H1 (cell line): ENCODE measurements around the gene BRIP1. TPM values are rescaled to one million over a fixed set of nuclear protein-coding genes. Genes with fewer than 3 reads are reported as not detected.

Source experiments
- EZH2 ChIP-seq: fragments of 200-600 bp; sonication (generic); IDR thresholded peaks from 2 replicates; pipeline ENCODE4 v1.7.1; 2012; ENCODE audit warnings: low read depth, mild to moderate bottlenecking, moderate library complexity, low read length, inconsistent platforms; ENCODE audit not compliant: severe bottlenecking
- HDAC6 ChIP-seq: IDR thresholded peaks from one replicate; pipeline ENCODE4 v1.7.1; 2012; ENCODE audit warnings: low read depth, mild to moderate bottlenecking, inconsistent platforms, low read length, moderate library complexity
- JUN ChIP-seq: IDR thresholded peaks from 2 replicates; pipeline ENCODE4 v1.6.1; 2011; ENCODE audit warnings: low read depth, mild to moderate bottlenecking, improper control_type of control experiment, low read length
- KDM1A ChIP-seq: fragments of 200-600, 300-600 bp; sonication (generic); IDR thresholded peaks from 2 replicates; pipeline ENCODE4 v1.7.1; 2016; ENCODE audit warnings: mild to moderate bottlenecking, low read length, borderline replicate concordance
- SP1 ChIP-seq: IDR thresholded peaks from 2 replicates; pipeline ENCODE4 v1.6.1; 2011; ENCODE audit warnings: low read depth, low read length
- SP2 ChIP-seq: IDR thresholded peaks from 2 replicates; pipeline ENCODE4 v1.6.1; 2012; ENCODE audit warnings: mild to moderate bottlenecking, low read length, inconsistent platforms
- polyA plus RNA-seq, 7 experiments: library from polyadenylated mRNA; depleted of rRNA in 3 of 7; stranded (reverse) in 5 of 7; unstranded in 2 of 7; fragments of >200 nt in 5 of 7; fragments of 200-250 nt in 2 of 7; gene quantifications; 1 replicate in 5 of 7; 2 replicates in 1 of 7; 4 replicates in 1 of 7; pipeline versions ENCODE4 v1.2.1 to v1.2.3, GENCODE V29; 2011 to 2013; ENCODE audit warnings: missing spikeins in 2 of 7, mixed read lengths in 2 of 7
- total RNA-seq: library from RNA; stranded (reverse); fragmentation: NEBNext Ultra II Directional; extraction: Animal tissue kit (Norgen Biotek cat#: 25700); gene quantifications from 2 replicates; pipeline ENCODE4 v1.2.1, GENCODE V29; 2021
- TF ChIP-seq, protein P1 (sequence below): fragments of 300-600 bp; sonication (generic); IDR thresholded peaks from 2 replicates; pipeline ENCODE4 v1.7.1; 2012; ENCODE audit warnings: low read length, moderate library complexity, mild to moderate bottlenecking, inconsistent platforms; ENCODE audit not compliant: insufficient replicate concordance
- TF ChIP-seq, protein P2 (sequence below), 3 experiments: IDR thresholded peaks; 1 replicate in 2 of 3; 2 replicates in 1 of 3; pipeline versions ENCODE4 v1.5.1 to v1.6.1; 2011; ENCODE audit warnings: low read length in 3 of 3, mild to moderate bottlenecking in 3 of 3, inconsistent platforms in 2 of 3, low read depth in 1 of 3, moderate library complexity in 1 of 3; ENCODE audit not compliant: insufficient read depth in 1 of 3; ENCODE audit errors: control extremely low read depth in 1 of 3

Gene BRIP1
- total and polyA plus RNA-seq, 2 of the 8 experiments (the other 6 are each of a cell fraction or from before 2014, with no cell fraction given): 5.8 to 19.2 TPM

DNA sequence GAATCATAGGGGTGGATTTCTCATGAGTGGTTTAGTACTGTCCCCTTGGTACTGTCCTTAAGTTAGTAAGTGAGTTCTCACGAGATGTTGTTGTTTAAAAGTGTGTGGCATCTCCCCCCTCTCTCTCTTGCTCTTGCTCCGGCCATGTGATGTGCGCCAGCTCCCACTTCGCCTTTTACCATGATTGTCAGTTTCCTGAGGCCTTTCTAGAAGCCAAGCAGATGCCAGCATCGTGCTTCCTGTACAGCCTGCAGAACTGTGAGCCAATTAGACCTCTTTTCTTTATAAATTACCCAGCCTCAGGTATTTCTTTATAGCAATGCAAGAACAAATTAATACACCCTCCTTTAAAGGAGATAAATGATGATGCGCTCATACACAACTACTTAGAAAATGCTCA, 222.2 kb downstream of the BRIP1 start (continued):
- TF ChIP-seq, protein P1, sequence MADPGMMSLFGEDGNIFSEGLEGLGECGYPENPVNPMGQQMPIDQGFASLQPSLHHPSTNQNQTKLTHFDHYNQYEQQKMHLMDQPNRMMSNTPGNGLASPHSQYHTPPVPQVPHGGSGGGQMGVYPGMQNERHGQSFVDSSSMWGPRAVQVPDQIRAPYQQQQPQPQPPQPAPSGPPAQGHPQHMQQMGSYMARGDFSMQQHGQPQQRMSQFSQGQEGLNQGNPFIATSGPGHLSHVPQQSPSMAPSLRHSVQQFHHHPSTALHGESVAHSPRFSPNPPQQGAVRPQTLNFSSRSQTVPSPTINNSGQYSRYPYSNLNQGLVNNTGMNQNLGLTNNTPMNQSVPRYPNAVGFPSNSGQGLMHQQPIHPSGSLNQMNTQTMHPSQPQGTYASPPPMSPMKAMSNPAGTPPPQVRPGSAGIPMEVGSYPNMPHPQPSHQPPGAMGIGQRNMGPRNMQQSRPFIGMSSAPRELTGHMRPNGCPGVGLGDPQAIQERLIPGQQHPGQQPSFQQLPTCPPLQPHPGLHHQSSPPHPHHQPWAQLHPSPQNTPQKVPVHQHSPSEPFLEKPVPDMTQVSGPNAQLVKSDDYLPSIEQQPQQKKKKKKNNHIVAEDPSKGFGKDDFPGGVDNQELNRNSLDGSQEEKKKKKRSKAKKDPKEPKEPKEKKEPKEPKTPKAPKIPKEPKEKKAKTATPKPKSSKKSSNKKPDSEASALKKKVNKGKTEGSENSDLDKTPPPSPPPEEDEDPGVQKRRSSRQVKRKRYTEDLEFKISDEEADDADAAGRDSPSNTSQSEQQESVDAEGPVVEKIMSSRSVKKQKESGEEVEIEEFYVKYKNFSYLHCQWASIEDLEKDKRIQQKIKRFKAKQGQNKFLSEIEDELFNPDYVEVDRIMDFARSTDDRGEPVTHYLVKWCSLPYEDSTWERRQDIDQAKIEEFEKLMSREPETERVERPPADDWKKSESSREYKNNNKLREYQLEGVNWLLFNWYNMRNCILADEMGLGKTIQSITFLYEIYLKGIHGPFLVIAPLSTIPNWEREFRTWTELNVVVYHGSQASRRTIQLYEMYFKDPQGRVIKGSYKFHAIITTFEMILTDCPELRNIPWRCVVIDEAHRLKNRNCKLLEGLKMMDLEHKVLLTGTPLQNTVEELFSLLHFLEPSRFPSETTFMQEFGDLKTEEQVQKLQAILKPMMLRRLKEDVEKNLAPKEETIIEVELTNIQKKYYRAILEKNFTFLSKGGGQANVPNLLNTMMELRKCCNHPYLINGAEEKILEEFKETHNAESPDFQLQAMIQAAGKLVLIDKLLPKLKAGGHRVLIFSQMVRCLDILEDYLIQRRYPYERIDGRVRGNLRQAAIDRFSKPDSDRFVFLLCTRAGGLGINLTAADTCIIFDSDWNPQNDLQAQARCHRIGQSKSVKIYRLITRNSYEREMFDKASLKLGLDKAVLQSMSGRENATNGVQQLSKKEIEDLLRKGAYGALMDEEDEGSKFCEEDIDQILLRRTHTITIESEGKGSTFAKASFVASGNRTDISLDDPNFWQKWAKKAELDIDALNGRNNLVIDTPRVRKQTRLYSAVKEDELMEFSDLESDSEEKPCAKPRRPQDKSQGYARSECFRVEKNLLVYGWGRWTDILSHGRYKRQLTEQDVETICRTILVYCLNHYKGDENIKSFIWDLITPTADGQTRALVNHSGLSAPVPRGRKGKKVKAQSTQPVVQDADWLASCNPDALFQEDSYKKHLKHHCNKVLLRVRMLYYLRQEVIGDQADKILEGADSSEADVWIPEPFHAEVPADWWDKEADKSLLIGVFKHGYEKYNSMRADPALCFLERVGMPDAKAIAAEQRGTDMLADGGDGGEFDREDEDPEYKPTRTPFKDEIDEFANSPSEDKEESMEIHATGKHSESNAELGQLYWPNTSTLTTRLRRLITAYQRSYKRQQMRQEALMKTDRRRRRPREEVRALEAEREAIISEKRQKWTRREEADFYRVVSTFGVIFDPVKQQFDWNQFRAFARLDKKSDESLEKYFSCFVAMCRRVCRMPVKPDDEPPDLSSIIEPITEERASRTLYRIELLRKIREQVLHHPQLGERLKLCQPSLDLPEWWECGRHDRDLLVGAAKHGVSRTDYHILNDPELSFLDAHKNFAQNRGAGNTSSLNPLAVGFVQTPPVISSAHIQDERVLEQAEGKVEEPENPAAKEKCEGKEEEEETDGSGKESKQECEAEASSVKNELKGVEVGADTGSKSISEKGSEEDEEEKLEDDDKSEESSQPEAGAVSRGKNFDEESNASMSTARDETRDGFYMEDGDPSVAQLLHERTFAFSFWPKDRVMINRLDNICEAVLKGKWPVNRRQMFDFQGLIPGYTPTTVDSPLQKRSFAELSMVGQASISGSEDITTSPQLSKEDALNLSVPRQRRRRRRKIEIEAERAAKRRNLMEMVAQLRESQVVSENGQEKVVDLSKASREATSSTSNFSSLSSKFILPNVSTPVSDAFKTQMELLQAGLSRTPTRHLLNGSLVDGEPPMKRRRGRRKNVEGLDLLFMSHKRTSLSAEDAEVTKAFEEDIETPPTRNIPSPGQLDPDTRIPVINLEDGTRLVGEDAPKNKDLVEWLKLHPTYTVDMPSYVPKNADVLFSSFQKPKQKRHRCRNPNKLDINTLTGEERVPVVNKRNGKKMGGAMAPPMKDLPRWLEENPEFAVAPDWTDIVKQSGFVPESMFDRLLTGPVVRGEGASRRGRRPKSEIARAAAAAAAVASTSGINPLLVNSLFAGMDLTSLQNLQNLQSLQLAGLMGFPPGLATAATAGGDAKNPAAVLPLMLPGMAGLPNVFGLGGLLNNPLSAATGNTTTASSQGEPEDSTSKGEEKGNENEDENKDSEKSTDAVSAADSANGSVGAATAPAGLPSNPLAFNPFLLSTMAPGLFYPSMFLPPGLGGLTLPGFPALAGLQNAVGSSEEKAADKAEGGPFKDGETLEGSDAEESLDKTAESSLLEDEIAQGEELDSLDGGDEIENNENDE: no peak
- TF ChIP-seq HDAC6 (no peak), EZH2 (no peak), KDM1A (no peak), SP1 (no peak), JUN (no peak), SP2 (no peak)
- TF ChIP-seq, protein P2, sequence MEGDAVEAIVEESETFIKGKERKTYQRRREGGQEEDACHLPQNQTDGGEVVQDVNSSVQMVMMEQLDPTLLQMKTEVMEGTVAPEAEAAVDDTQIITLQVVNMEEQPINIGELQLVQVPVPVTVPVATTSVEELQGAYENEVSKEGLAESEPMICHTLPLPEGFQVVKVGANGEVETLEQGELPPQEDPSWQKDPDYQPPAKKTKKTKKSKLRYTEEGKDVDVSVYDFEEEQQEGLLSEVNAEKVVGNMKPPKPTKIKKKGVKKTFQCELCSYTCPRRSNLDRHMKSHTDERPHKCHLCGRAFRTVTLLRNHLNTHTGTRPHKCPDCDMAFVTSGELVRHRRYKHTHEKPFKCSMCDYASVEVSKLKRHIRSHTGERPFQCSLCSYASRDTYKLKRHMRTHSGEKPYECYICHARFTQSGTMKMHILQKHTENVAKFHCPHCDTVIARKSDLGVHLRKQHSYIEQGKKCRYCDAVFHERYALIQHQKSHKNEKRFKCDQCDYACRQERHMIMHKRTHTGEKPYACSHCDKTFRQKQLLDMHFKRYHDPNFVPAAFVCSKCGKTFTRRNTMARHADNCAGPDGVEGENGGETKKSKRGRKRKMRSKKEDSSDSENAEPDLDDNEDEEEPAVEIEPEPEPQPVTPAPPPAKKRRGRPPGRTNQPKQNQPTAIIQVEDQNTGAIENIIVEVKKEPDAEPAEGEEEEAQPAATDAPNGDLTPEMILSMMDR (IDR thresholded peaks at IDR 0.05; ENCODE audit: control extremely low read depth in 1 of 3, insufficient read depth in 1 of 3, low read depth in 1 of 3, low read length in 3 of 3): no peak
